GM12873 (cell line): ENCODE results near the gene LIMS2.

ENCODE experiments used
- CTCF ChIP-seq: IDR thresholded peaks from 2 replicates; pipeline ENCODE4 v1.5.1; 2012; ENCODE audit warnings: low read depth, mild to moderate bottlenecking, moderate library complexity, low read length, control low read depth; ENCODE audit not compliant: insufficient read depth; ENCODE audit errors: missing control alignments

The LIMS2 gene

GRCh38 chr2:127627740-127628571 lies 47.4 kb downstream of the LIMS2 start:
- no peak for TF ChIP-seq CTCF

GRCh38 chr2:127626917-127627739 lies 48.2 kb downstream of the LIMS2 start:
- no peak for TF ChIP-seq CTCF

- TF ChIP-seq CTCF = no peak
Measured at GRCh38 chr2:127626175-127626574, 49.2 kb downstream of the LIMS2 start.

- TF ChIP-seq CTCF = no peak
Measured at GRCh38 chr2:127625572-127625951, 49.8 kb downstream of the LIMS2 start.

- TF ChIP-seq CTCF = no peak
Measured at GRCh38 chr2:127624756-127625571, 50.4 kb downstream of the LIMS2 start.

- TF ChIP-seq CTCF = no peak
Measured at GRCh38 chr2:127624320-127624755, 51.0 kb downstream of the LIMS2 start.
